ENCODE measurements around the gene CEMIP2. TPM values are rescaled to one million over a fixed set of nuclear protein-coding genes. Genes with fewer than 3 reads are reported as not detected.

Gene CEMIP2
- total and polyA plus RNA-seq, 2 of the 13 experiments (the other 11 are each of a cell fraction or from before 2014, with no cell fraction given), result 94.3 to 128 TPM

- TF ChIP-seq ZNF547 (CRISPR knock-in tag; IDR thresholded peaks at IDR 0.05), result no peak
- TF ChIP-seq CHCHD3 (CRISPR knock-in tag; IDR thresholded peaks at IDR 0.05), result no peak
- TF ChIP-seq DRAP1 (CRISPR knock-in tag; IDR thresholded peaks at IDR 0.05), result no peak
These were observed 58.9 kb downstream of the CEMIP2 start (continued) for GRCh38 chr9:71709384-71709783.

- intact Hi-C loops (cut with micrococcal nuclease; ENCODE audit: unreplicated experiment) (no loop called here), in situ Hi-C loops (cut with HindIII; ENCODE audit: extremely low pct_ligation_motif_present, low pct_unique_long_range_greater_than_20kb) (no loop called here)
- Histone ChIP-seq H3K36me3 (replicated peaks in 1 of 2; ENCODE audit: control insufficient read depth in 1 of 2, insufficient read depth in 2 of 2, low read length in 2 of 2) (peaks cover 29 to 73% of the 10 kb centered on the region in 2 experiments), H3K27me3 (ENCODE audit: control insufficient read depth in 1 of 2, insufficient read depth in 2 of 2, low read length in 2 of 2) (no peaks in the 10 kb centered on the region), H3K4me1 (ENCODE audit: insufficient read depth, low read length) (no peaks in the 10 kb centered on the region), H3K9me3 (ENCODE audit: low read length) (no peaks in the 10 kb centered on the region), H3K27ac (ENCODE audit: extremely low read length, insufficient read depth, low read length) (no peak overlapping the region), H3K4me2 (ENCODE audit: low read depth, low read length) (no peak overlapping the region), H4K20me1 (ENCODE audit: insufficient read depth, low read length) (no peaks in the 10 kb centered on the region), H3K9ac (ENCODE audit: insufficient read depth, low read depth, low read length) (no peak overlapping the region), H3K79me2 (ENCODE audit: insufficient read depth, low read length) (no peaks in the 10 kb centered on the region), H3K4me3 (replicated peaks in 1 of 3; ENCODE audit: insufficient read depth in 1 of 3, low read depth in 2 of 3, low read length in 3 of 3) (no peak overlapping the region), H2AFZ (ENCODE audit: low read length) (no peak overlapping the region)
- FAIRE-seq, result no peak
- no peak for ATAC-seq
- CTCF ChIA-PET (ENCODE audit: low intra/inter-chr PET ratio, low total read pairs), result no interaction called here
- 100% methylated on average over 1 of the region's 1 CpG for WGBS (ENCODE audit: low lambda C conversion rate)
- POLR2A ChIA-PET, result no interaction called here
- DNase-seq (ENCODE audit: low spot score), result no peak
- no TSS peak for BruUV-seq (replicated peaks)
- TF ChIP-seq ZSCAN21 (CRISPR knock-in tag; IDR thresholded peaks at IDR 0.05; ENCODE audit: borderline replicate concordance) (no peak), ZFP36L2 (CRISPR knock-in tag; IDR thresholded peaks at IDR 0.05) (no peak), ZNF407 (CRISPR knock-in tag; IDR thresholded peaks at IDR 0.05; ENCODE audit: not compliant biosample characterization) (no peak), ZNF317 (CRISPR knock-in tag; IDR thresholded peaks at IDR 0.05) (no peak), KAT7 (CRISPR knock-in tag; IDR thresholded peaks at IDR 0.05; ENCODE audit: borderline replicate concordance) (no peak), ZNF124 (CRISPR knock-in tag; IDR thresholded peaks at IDR 0.05) (no peak), IKZF1 (IDR thresholded peaks at IDR 0.05) (no peak), RBM22 (optimal IDR thresholded peaks at IDR 0.05; ENCODE audit: low read length) (no peak)
These were observed 62.1 kb downstream of the CEMIP2 start for GRCh38 chr9:71706176-71706575.
